ENCODE data around the gene KLHL22. TPM values are rescaled to one million over a fixed set of nuclear protein-coding genes. Genes with fewer than 3 reads are reported as not detected.

Gene KLHL22
- total and polyA plus RNA-seq, 2 of the 4 experiments (the other 2 are of a cell fraction): 27.1 to 30.1 TPM

DNA sequence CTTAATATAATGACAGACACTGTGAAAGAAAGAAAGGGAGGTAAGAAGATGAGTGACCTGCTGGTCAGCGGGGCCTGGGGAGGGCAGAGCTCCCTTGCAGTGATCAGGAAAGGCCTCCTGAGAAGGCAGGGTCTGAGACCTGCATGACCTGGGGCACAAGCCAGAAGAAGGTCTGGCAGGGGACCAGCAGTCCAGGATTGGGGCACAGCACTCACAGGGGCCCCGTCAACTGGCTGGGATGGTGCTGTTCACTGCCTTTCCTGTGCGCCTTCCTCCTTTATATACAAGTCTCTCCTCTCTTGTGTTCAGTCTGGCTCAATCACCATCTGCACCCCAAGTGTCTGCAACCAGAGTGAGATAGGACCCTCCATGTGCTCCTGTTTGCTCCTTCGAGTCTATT, 35.7 kb downstream of the KLHL22 start:
- Histone ChIP-seq H3K36me3 (ENCODE audit: control insufficient read depth, insufficient read depth, low read length) (peaks cover 37% of the 10 kb centered on the region), H3K9me3 (ENCODE audit: control insufficient read depth, insufficient read depth, low read length) (no peaks in the 10 kb centered on the region), H3K14ac (replicated peaks; ENCODE audit: low read depth, low read length) (no peak overlapping the region), H4K8ac (ENCODE audit: low read depth in 2 of 2, low read length in 2 of 2) (no peak overlapping the region), H2AK5ac (ENCODE audit: low read depth, low read length) (no peak overlapping the region), H2AK9ac (replicated peaks; ENCODE audit: low read depth, low read length, poor library complexity) (no peak overlapping the region), H4K5ac (ENCODE audit: low read depth, low read length) (no peak overlapping the region), H2AFZ (replicated peaks; ENCODE audit: low read length, poor library complexity) (no peak overlapping the region), H3K4me2 (ENCODE audit: low read depth, low read length) (no peak overlapping the region), H3K4me3 (ENCODE audit: insufficient read depth, low read depth, low read length) (no peak overlapping the region), H3K4me1 (ENCODE audit: control insufficient read depth, insufficient read depth, low read length) (peaks cover 5% of the 10 kb centered on the region), H2BK5ac (ENCODE audit: low read depth, low read length, poor library complexity, severe bottlenecking) (no peak overlapping the region), H3K9ac (ENCODE audit: low read depth, low read length) (no peak overlapping the region), H3K18ac (ENCODE audit: low read depth, low read length) (no peak overlapping the region), H3K27me3 (ENCODE audit: control insufficient read depth, insufficient read depth, low read length) (no peaks in the 10 kb centered on the region), H3K9me1 (ENCODE audit: insufficient read depth, low read length) (no peaks in the 10 kb centered on the region), H3K79me1 (ENCODE audit: low read depth in 1 of 2, low read length in 2 of 2) (peaks cover 0 to 18% of the 10 kb centered on the region in 2 experiments; a peak in 2 of 4 replicates), H2BK20ac (ENCODE audit: low read depth, low read length) (no peak overlapping the region), H3K56ac (ENCODE audit: extremely low read depth, insufficient read depth, low read length) (no peak overlapping the region), H3K27ac (ENCODE audit: insufficient read depth, low read length) (no peak overlapping the region), H3K23ac (ENCODE audit: low read depth, low read length) (no peak overlapping the region), H2BK120ac (ENCODE audit: low read depth, low read length) (no peak overlapping the region), H2BK15ac (ENCODE audit: low read depth, low read length) (no peak overlapping the region), H4K91ac (ENCODE audit: insufficient read depth, low read depth, low read length) (no peak overlapping the region), H4K20me1 (ENCODE audit: insufficient read depth, low read length) (no peaks in the 10 kb centered on the region), H3K4ac (ENCODE audit: low read depth, low read length) (no peak overlapping the region)
- DNase-seq: no peak
- dilution Hi-C loops (cut with HindIII; ENCODE audit: low sequenced_read_pairs, unreplicated experiment) (no loop called here), intact Hi-C loops (cut with micrococcal nuclease) (loop anchor here (5.0 kb wide), 2 partner anchors 37 to 303 kb away; partner anchors contain the start of gene KLHL22), in situ Hi-C loops (cut with MboI; ENCODE audit: low sequenced_read_pairs) (loop anchor here (10.0 kb wide), 3 partner anchors 45 to 305 kb away; partner anchors contain the start of genes CCDC188 and ZNF74)
- ATAC-seq (ENCODE audit: low read depth): no peak
- 89% methylated on average over 2 of the region's 4 CpGs; no CpG with 5 or more reads in 1 of the 2 experiments for WGBS, 2 experiments (ENCODE audit: extremely low coverage in 2 of 2, insufficient read length in 1 of 2)
- POLR2A ChIA-PET (ENCODE audit: unreplicated experiment): no interaction called here
- TF ChIP-seq SMC3 (IDR thresholded peaks at IDR 0.05; ENCODE audit: low read depth, low read length): no peak
- TF ChIP-seq, protein P1, sequence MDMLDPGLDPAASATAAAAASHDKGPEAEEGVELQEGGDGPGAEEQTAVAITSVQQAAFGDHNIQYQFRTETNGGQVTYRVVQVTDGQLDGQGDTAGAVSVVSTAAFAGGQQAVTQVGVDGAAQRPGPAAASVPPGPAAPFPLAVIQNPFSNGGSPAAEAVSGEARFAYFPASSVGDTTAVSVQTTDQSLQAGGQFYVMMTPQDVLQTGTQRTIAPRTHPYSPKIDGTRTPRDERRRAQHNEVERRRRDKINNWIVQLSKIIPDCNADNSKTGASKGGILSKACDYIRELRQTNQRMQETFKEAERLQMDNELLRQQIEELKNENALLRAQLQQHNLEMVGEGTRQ (IDR thresholded peaks at IDR 0.05; ENCODE audit: low read depth, low read length): no peak
- no peak for TF ChIP-seq RAD21 (IDR thresholded peaks at IDR 0.05; ENCODE audit: low read length)
- TF ChIP-seq RCOR1 (IDR thresholded peaks at IDR 0.05; ENCODE audit: insufficient replicate concordance, low read length): no peak
- TF ChIP-seq, protein P2, sequence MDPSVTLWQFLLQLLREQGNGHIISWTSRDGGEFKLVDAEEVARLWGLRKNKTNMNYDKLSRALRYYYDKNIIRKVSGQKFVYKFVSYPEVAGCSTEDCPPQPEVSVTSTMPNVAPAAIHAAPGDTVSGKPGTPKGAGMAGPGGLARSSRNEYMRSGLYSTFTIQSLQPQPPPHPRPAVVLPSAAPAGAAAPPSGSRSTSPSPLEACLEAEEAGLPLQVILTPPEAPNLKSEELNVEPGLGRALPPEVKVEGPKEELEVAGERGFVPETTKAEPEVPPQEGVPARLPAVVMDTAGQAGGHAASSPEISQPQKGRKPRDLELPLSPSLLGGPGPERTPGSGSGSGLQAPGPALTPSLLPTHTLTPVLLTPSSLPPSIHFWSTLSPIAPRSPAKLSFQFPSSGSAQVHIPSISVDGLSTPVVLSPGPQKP (IDR thresholded peaks at IDR 0.05; ENCODE audit: borderline replicate concordance, low read depth, low read length): no peak
- TF ChIP-seq MXI1 (IDR thresholded peaks at IDR 0.05; ENCODE audit: borderline replicate concordance, low read depth, low read length): no peak
- TF ChIP-seq RFX5 (IDR thresholded peaks at IDR 0.05; ENCODE audit: low read depth, low read length): no peak
- TF ChIP-seq, protein P3, sequence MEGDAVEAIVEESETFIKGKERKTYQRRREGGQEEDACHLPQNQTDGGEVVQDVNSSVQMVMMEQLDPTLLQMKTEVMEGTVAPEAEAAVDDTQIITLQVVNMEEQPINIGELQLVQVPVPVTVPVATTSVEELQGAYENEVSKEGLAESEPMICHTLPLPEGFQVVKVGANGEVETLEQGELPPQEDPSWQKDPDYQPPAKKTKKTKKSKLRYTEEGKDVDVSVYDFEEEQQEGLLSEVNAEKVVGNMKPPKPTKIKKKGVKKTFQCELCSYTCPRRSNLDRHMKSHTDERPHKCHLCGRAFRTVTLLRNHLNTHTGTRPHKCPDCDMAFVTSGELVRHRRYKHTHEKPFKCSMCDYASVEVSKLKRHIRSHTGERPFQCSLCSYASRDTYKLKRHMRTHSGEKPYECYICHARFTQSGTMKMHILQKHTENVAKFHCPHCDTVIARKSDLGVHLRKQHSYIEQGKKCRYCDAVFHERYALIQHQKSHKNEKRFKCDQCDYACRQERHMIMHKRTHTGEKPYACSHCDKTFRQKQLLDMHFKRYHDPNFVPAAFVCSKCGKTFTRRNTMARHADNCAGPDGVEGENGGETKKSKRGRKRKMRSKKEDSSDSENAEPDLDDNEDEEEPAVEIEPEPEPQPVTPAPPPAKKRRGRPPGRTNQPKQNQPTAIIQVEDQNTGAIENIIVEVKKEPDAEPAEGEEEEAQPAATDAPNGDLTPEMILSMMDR (conservative IDR thresholded peaks at IDR 0.05; ENCODE audit: low read depth, low read length): no peak
- no peak for TF ChIP-seq NFE2L2 (IDR thresholded peaks at IDR 0.05; ENCODE audit: low read depth, low read length)
- no peak for TF ChIP-seq POLR2A (IDR thresholded peaks at IDR 0.05; ENCODE audit: low read depth, low read length)
- TF ChIP-seq CHD1 (IDR thresholded peaks at IDR 0.05; ENCODE audit: low read depth, low read length): no peak
- no peak for TF ChIP-seq FOS (IDR thresholded peaks at IDR 0.05; ENCODE audit: low read depth, low read length)
- no peak for TF ChIP-seq CEBPB (IDR thresholded peaks at IDR 0.05; ENCODE audit: low read depth, low read length)
- TF ChIP-seq BHLHE40 (IDR thresholded peaks at IDR 0.05; ENCODE audit: low read depth, low read length): no peak
- TF ChIP-seq MAFK (IDR thresholded peaks at IDR 0.05; ENCODE audit: low read depth, low read length): no peak
- no peak for TF ChIP-seq MAZ (IDR thresholded peaks at IDR 0.05; ENCODE audit: borderline replicate concordance, low read depth, low read length)
- CTCF ChIA-PET: no interaction called here
- BruUV-seq (replicated peaks): no TSS peak

Data from IMR-90 (cell line).